ENCODE data around the gene GRIK4. TPM values are rescaled to one million over a fixed set of nuclear protein-coding genes. Genes with fewer than 3 reads are reported as not detected.

Gene GRIK4
- total RNA-seq, 3 donors from 2014 or later: 0.36 to 0.51 TPM; not detected in 1

- no peak for DNase-seq
- Histone ChIP-seq H3K4me3 (no peak overlapping the region), H3K36me3 (ENCODE audit: low read depth) (no peaks in the 10 kb centered on the region), H3K9me3 (no peaks in the 10 kb centered on the region), H3K4me1 (ENCODE audit: low read depth) (no peaks in the 10 kb centered on the region)
- no peak for ATAC-seq
- intact Hi-C loops (cut with DNase I, micrococcal nuclease): no loop called here
- TF ChIP-seq CTCF (IDR thresholded peaks at IDR 0.05): no peak
These were observed 317.3 kb downstream of the GRIK4 start for GRCh38 chr11:120828847-120829246.

GRCh38 chr11:120830085-120830620 is 318.6 kb downstream of the GRIK4 start:
- Histone ChIP-seq H3K9me3 (no peaks in the 10 kb centered on the region), H3K4me1 (ENCODE audit: low read depth) (no peaks in the 10 kb centered on the region), H3K36me3 (ENCODE audit: low read depth) (no peaks in the 10 kb centered on the region), H3K4me3 (no peak overlapping the region)
- TF ChIP-seq CTCF (IDR thresholded peaks at IDR 0.05): no peak
- DNase-seq (no peak), ATAC-seq (no peak)
- intact Hi-C loops (cut with DNase I, micrococcal nuclease): no loop called here

GRCh38 chr11:120832481-120833238 is 321.1 kb downstream of the GRIK4 start:
- Histone ChIP-seq H3K4me1 (ENCODE audit: low read depth) (no peaks in the 10 kb centered on the region), H3K9me3 (no peaks in the 10 kb centered on the region), H3K36me3 (ENCODE audit: low read depth) (no peaks in the 10 kb centered on the region), H3K4me3 (no peak overlapping the region)
- TF ChIP-seq CTCF (IDR thresholded peaks at IDR 0.05): no peak
- DNase-seq (no peak), ATAC-seq (no peak)
- intact Hi-C loops (cut with DNase I, micrococcal nuclease): no loop called here

- intact Hi-C loops (cut with DNase I, micrococcal nuclease): no loop called here
- DNase-seq (no peak), ATAC-seq (no peak)
- no peak for TF ChIP-seq CTCF (IDR thresholded peaks at IDR 0.05)
- Histone ChIP-seq H3K36me3 (ENCODE audit: low read depth) (no peaks in the 10 kb centered on the region), H3K4me1 (ENCODE audit: low read depth) (no peaks in the 10 kb centered on the region), H3K9me3 (no peaks in the 10 kb centered on the region), H3K4me3 (no peak overlapping the region)
These were observed 323.2 kb downstream of the GRIK4 start for GRCh38 chr11:120834686-120835210.

GRCh38 chr11:120835601-120836228 is 324.2 kb downstream of the GRIK4 start:
- no peaks in the 10 kb centered on the region for H3K9me3 ChIP-seq
- no peak for TF ChIP-seq CTCF (IDR thresholded peaks at IDR 0.05)

More at GRCh38 chr11:120835601-120836228, 324.2 kb downstream of the GRIK4 start:
- Histone ChIP-seq H3K4me1 (ENCODE audit: low read depth) (no peaks in the 10 kb centered on the region), H3K36me3 (ENCODE audit: low read depth) (no peaks in the 10 kb centered on the region), H3K4me3 (no peak overlapping the region)
- ATAC-seq (no peak), DNase-seq (no peak)
- intact Hi-C loops (cut with DNase I, micrococcal nuclease): no loop called here

All from mucosa of descending colon (tissue), 3 donors.